ENCODE measurements around the gene KLB. TPM values are rescaled to one million over a fixed set of nuclear protein-coding genes. Genes with fewer than 3 reads are reported as not detected.
"Not testable (repeated sequence)": the region's sequence is repeated elsewhere in the genome, so short reads cannot be mapped to it uniquely, and the experiment has no call there.

Gene KLB
- total RNA-seq, 2 donors from 2014 or later = not detected

DNA sequence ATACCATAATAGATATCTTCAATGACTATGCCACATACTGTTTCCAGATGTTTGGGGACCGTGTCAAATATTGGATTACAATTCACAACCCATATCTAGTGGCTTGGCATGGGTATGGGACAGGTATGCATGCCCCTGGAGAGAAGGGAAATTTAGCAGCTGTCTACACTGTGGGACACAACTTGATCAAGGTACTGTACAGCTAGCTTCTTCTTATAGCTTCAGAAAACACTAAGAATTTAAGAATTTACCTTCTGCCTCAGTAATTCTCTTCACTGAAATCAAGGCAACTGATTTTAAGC lies 805 bp downstream of the KLB start:
- H3K36me3 ChIP-seq = no peaks in the 10 kb centered on the region
- ATAC-seq (ENCODE audit: insufficient number of reproducible peaks, low FRiP score, low read depth) (no peak), DNase-seq (ENCODE audit: low spot score) (no peak)
- TF ChIP-seq, protein P1, sequence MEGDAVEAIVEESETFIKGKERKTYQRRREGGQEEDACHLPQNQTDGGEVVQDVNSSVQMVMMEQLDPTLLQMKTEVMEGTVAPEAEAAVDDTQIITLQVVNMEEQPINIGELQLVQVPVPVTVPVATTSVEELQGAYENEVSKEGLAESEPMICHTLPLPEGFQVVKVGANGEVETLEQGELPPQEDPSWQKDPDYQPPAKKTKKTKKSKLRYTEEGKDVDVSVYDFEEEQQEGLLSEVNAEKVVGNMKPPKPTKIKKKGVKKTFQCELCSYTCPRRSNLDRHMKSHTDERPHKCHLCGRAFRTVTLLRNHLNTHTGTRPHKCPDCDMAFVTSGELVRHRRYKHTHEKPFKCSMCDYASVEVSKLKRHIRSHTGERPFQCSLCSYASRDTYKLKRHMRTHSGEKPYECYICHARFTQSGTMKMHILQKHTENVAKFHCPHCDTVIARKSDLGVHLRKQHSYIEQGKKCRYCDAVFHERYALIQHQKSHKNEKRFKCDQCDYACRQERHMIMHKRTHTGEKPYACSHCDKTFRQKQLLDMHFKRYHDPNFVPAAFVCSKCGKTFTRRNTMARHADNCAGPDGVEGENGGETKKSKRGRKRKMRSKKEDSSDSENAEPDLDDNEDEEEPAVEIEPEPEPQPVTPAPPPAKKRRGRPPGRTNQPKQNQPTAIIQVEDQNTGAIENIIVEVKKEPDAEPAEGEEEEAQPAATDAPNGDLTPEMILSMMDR (IDR thresholded peaks at IDR 0.05) = no peak
- H3K4me1 ChIP-seq (ENCODE audit: control insufficient read depth in 1 of 2, low read depth in 2 of 2) = no peaks in the 10 kb centered on the region
- H3K27me3 ChIP-seq (replicated peaks; ENCODE audit: insufficient read depth) = no peaks in the 10 kb centered on the region
- no peak overlapping the region for H3K4me3 ChIP-seq
- no peak overlapping the region for H3K27ac ChIP-seq
- no peaks in the 10 kb centered on the region for H3K9me3 ChIP-seq

DNA sequence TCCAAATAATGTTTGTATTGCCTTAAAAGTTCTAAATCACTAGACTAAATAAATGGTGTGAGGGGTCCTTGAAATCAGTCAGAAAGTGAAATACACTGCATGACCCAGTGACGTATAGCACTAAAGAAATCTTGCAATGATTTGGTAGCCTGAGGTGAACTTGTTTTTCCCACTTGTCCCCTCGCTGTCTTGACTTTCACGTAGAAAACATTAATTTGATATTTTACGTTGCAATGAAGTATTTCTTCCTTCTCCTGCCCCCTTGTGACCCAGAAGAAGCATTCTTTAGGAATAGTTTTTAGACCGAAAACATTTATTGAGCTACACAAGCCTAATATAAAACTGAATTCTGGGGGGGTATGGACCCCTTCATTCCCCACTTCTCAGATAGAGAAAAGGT lies 3.7 kb downstream of the KLB start:
- Histone ChIP-seq H3K9me3 (no peaks in the 10 kb centered on the region), H3K4me3 (no peak overlapping the region), H3K4me1 (ENCODE audit: control insufficient read depth in 1 of 2, low read depth in 2 of 2) (no peaks in the 10 kb centered on the region), H3K27me3 (replicated peaks; ENCODE audit: insufficient read depth) (no peaks in the 10 kb centered on the region), H3K27ac (no peak overlapping the region), H3K36me3 (no peaks in the 10 kb centered on the region)
- TF ChIP-seq, protein P1 (IDR thresholded peaks at IDR 0.05) = no peak
- no peak for ATAC-seq (ENCODE audit: insufficient number of reproducible peaks, low FRiP score, low read depth)
- no peak for DNase-seq (ENCODE audit: low spot score)

DNA sequence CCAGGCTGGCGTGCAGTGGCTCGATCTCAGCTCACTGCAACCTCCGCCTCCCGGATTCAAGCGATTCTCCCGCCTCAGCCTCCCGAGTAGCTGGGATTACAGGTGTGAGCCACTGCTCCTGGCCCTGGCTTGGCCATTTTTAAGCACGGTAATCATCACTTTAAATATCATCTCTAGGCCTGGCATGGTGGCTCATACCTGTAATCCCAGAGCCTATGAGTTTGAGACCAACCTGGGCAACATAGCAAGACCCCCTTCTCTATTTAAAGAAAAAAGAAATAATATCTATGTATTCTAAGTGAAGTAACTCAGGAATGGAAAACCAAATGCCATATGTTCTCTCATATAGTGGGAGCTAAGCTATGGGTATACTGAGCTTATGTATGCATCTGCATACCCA lies 4.8 kb downstream of the KLB start:
- not testable (repeated sequence) for H3K36me3 ChIP-seq; H3K4me3 ChIP-seq; H3K9me3 ChIP-seq; H3K27ac ChIP-seq; H3K27me3 ChIP-seq (replicated peaks; ENCODE audit: insufficient read depth); ATAC-seq (ENCODE audit: insufficient number of reproducible peaks, low FRiP score, low read depth); DNase-seq (ENCODE audit: low spot score); H3K4me1 ChIP-seq (ENCODE audit: control insufficient read depth in 1 of 2, low read depth in 2 of 2)

DNA sequence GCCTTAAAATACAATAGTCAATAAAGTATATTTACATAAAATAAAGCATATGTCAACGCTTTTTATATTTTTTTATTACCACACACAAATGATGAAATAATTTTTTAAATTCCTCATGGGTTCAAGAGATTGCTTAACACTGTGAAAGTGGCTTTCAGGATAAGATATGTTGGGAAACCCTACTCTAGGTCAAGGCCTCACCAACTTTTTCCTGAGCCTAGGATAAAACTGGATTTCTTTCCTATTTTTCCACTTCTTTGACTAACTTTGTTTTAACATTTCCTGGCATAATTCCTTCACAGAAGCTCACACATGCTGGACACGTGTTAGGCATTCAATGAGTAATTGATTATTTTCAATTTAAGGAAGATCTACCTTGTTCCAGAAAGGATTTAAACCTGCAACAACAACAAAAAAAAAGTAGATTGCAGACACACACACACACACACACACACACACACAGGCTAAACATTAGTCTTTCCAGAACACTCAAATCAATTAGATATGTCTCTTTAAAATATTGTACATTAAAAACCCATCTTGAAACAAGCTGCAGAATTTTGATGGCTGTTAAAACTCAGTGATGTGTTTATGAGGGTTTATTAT lies 9.1 kb downstream of the KLB start:
- Histone ChIP-seq H3K27ac (no peak overlapping the region), H3K36me3 (no peaks in the 10 kb centered on the region), H3K4me3 (no peak overlapping the region), H3K9me3 (no peaks in the 10 kb centered on the region), H3K27me3 (replicated peaks; ENCODE audit: insufficient read depth) (no peaks in the 10 kb centered on the region), H3K4me1 (ENCODE audit: control insufficient read depth in 1 of 2, low read depth in 2 of 2) (no peaks in the 10 kb centered on the region)
- TF ChIP-seq, protein P1 (IDR thresholded peaks at IDR 0.05) = no peak
- DNase-seq (ENCODE audit: low spot score) = no peak
- no peak for ATAC-seq (ENCODE audit: insufficient number of reproducible peaks, low FRiP score, low read depth)

DNA sequence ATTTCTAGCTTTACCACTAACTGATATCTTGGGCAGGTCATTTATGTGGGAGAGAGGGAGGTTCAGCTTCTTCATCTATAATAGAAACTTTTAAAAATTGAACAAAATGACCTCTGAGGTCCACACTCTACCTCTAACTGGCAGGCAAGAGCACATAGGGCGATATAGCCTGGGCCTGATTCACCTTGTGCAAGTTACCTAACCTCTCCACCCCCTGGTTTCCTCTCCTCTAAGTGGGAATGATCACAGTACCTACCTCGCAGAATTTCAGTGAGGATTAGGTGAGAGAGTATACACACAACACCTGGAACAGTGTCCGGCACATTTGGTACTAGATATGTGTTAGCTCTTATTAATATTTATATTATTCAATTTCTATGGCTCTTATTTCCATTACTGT lies 15.5 kb downstream of the KLB start:
- Histone ChIP-seq H3K4me1 (ENCODE audit: control insufficient read depth in 1 of 2, low read depth in 2 of 2) (no peaks in the 10 kb centered on the region), H3K27ac (no peak overlapping the region), H3K9me3 (no peaks in the 10 kb centered on the region), H3K36me3 (no peaks in the 10 kb centered on the region), H3K27me3 (replicated peaks; ENCODE audit: insufficient read depth) (no peaks in the 10 kb centered on the region), H3K4me3 (no peak overlapping the region)
- TF ChIP-seq, protein P1 (IDR thresholded peaks at IDR 0.05) = no peak
- ATAC-seq (ENCODE audit: insufficient number of reproducible peaks, low FRiP score, low read depth) (no peak), DNase-seq (ENCODE audit: low spot score) (no peak)

DNA sequence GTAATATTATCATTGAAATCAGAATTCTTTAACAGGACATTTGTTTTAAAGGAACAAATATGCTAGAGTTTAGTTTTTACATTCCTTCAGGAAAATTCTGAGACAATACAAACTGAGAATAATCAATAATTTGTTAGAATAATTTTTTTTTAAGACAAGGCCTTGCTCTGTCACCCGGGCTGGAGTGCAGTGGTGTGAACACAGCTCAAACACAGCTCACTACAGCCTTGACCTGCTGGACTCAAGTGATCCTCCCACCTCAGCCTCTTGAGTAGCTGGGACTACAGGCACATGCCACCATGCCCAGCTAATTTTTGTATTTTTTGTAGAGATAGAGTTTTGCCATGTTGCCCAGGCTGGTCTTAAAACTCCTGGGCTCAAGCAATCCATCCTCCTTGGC lies 18.6 kb downstream of the KLB start:
- H3K27me3 ChIP-seq (replicated peaks; ENCODE audit: insufficient read depth); H3K27ac ChIP-seq; H3K4me3 ChIP-seq; H3K36me3 ChIP-seq; DNase-seq (ENCODE audit: low spot score); H3K4me1 ChIP-seq (ENCODE audit: control insufficient read depth in 1 of 2, low read depth in 2 of 2); ATAC-seq (ENCODE audit: insufficient number of reproducible peaks, low FRiP score, low read depth); H3K9me3 ChIP-seq: not testable (repeated sequence)

Data from thoracic aorta (tissue), 2 donors.